ENCODE measurements around the gene GPR15LG.

Gene GPR15LG

GRCh38 chr10:84214612-84215235, 41.1 kb downstream of the GPR15LG start:
- DNase-seq (ENCODE audit: low spot score): no peak

GRCh38 chr10:84216834-84217233, 43.2 kb downstream of the GPR15LG start:
- DNase-seq (ENCODE audit: low spot score): no peak

DNA sequence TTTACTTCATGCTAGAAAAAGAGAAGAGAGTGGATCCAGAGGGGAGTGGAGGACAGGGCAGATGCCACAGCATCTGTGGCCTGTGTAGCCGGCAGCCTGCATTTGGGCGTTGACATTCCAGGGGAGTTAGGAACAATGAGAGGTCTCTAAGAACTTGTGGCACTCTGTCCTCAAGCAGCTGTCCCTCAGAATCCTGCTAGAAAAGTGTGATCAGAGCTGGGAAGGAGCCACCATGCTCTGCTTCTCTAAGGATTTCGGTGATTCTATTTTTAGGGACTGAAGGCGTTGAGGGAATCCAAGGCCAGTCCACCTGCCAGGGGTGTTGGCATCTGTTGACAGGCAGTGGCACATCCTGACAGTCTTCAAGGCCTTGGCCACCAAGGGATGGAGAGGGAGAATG, 44.1 kb downstream of the GPR15LG start:
- DNase-seq (ENCODE audit: low spot score): no peak

DNA sequence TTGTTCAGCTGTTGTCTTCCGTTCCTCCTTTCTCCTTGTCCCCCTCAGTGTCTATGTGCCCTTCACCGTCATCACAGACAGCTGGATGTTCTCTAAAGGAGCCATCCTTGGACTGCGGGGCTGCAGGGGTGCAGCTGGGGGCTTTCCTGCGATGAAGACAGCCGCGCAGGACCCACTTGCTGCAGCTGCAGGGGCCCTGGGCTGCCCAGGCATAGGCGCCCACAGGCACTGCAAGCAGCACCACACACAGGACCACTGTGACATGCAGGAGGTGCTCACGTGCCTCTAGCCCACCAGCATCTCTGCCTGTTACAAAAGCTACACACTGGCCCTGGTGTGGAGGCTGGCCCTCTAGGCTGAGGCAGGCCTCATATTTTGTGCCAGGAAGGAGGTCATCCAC, 48.3 kb downstream of the GPR15LG start:
- no peak for DNase-seq (ENCODE audit: low spot score)

GRCh38 chr10:84224411-84225028, 50.9 kb downstream of the GPR15LG start:
- DNase-seq (ENCODE audit: low spot score): no peak

GRCh38 chr10:84225427-84226173, 52.0 kb downstream of the GPR15LG start, which contains the start of gene LRIT2:
Gene LRIT2 (minus strand): TSS chr10:84225544. CDS start chr10:84225520, 24 bp downstream.
- no peak for DNase-seq (ENCODE audit: low spot score)

GRCh38 chr10:84226616-84227015, 53.0 kb downstream of the GPR15LG start:
- no peak for DNase-seq (ENCODE audit: low spot score)

- no peak for DNase-seq (ENCODE audit: low spot score)
Measured at GRCh38 chr10:84227810-84228209, 54.2 kb downstream of the GPR15LG start.

DNA sequence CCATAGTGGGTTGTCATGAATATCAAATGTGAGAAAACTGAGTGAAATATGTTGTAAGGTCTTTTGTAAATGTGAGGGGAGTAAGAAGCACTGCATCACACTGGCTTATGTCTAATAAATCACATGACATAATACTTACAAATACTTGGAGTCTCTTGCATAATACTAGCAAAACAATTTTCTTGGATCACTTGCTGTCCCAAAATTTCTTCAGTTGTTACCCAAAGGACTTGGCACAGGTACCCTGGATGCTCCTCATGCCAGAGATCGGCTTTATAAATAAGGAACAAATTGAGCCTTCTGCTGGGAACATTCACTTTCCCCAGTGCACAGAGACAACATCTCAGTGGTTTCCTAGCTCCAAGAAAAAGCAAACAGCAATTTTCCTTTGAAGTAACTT, 56.8 kb downstream of the GPR15LG start:
- DNase-seq (ENCODE audit: low spot score): no peak

DNA sequence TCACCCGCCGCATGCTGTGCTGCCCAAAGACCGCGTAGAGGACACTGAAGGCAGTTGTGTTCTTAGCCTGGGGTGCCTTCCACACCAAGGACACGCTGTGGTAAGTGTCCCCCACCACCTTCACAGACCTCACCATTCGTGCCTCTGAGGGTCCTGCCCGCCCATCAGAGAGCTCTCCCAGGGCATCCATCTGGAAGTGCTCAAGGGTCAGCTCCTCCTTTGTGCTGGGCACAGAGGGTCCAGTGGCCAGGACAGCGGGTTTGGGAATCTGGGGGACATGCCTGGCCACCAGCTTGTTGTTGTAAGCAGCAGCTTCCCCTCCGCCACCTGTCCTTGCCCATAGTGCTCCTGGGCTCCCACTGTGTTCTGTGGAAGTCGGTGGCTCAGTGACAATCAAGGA, 58.8 kb downstream of the GPR15LG start:
- no peak for DNase-seq (ENCODE audit: low spot score)

DNA sequence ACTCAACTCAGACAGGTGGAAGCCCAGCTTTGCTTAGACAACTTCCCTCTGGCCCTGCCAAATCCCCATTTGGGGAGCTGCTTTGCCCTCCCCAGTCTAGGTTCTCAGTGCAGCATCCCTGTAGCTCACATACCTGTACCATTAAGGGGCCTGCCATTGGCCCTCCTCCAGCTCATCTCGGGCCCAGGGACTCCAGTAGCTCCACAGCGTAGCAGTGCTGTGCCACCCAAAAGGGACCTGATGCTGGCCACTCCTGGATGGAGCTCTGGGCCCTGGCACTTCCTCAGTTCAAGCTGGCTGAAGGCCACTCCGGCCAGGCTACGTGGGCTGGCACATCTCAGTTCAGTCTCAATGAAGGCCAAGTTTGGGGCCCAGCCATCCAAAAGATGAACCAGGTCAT, 60.3 kb downstream of the GPR15LG start:
- DNase-seq (ENCODE audit: low spot score): no peak

GRCh38 chr10:84234479-84234878, 60.9 kb downstream of the GPR15LG start:
- no peak for DNase-seq (ENCODE audit: low spot score)
